Measurements from ENCODE around the gene TMEM163. TPM values are rescaled to one million over a fixed set of nuclear protein-coding genes. Genes with fewer than 3 reads are reported as not detected.

TMEM163 gene
- total RNA-seq, 1 experiment from 2014 or later, result 0.94 TPM

DNA sequence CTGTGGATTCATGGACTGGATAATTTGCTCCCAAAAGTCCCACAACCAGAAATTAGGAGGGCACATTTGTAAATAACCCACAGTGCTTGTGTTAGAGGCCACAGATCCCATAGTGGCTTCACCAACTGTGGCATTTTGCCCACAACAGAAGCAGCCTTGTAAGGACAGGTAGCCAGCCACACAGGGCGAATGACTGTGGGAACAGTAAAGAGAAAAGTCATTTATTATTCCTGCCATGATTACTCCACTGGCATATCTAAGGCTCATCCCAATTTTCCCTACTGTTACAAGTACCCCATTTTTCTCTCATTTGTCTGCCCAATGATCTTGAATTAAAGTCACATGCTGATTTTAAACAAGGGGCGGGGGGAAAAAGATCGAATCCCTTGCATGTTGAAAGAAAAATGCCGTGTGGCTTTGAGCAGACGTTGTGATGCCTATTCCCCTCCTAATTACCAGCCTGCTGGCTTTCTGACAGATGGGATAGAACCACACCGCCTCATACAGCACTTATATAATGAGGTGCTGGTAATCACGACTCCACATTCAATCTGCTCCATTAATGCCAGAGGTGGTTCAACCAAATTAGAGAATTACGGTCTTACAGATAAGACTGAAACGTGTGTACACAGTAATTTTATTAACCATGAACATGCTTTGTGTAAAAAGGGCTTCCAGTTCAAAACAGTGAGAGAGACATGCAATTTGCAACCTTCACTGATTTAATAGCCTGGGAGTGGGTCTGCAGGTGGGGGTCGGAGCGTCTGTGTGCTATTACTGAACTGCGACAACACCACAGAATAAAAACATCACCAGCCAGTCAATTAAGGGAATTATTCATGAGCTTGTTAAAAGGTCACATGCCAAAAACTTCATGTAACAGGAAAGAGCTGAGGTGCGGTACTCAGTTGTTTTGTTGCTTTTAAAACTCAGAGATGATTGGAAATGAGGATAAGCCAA, 196.0 kb downstream of the TMEM163 start:
- DNase-seq (ENCODE audit: low spot score), result no peak
- no peak overlapping the region for H3K4me3 Mint-ChIP-seq
- TF ChIP-seq, protein P1, sequence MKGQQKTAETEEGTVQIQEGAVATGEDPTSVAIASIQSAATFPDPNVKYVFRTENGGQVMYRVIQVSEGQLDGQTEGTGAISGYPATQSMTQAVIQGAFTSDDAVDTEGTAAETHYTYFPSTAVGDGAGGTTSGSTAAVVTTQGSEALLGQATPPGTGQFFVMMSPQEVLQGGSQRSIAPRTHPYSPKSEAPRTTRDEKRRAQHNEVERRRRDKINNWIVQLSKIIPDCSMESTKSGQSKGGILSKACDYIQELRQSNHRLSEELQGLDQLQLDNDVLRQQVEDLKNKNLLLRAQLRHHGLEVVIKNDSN (CRISPR knock-in tag; IDR thresholded peaks at IDR 0.05), result no peak
- no peak for TF ChIP-seq ZBTB21 (CRISPR knock-in tag; IDR thresholded peaks at IDR 0.05; ENCODE audit: borderline replicate concordance)
- no peak for TF ChIP-seq TEAD4 (CRISPR knock-in tag; IDR thresholded peaks at IDR 0.05)
- no peak for TF ChIP-seq ZNF138 (CRISPR knock-in tag; conservative IDR thresholded peaks at IDR 0.05)
- TF ChIP-seq SP1 (CRISPR knock-in tag; conservative IDR thresholded peaks at IDR 0.05), result no peak
- no peak for TF ChIP-seq ZNF121 (CRISPR knock-in tag; IDR thresholded peaks at IDR 0.05)
- TF ChIP-seq USF2 (CRISPR knock-in tag; IDR thresholded peaks at IDR 0.05), result no peak
- TF ChIP-seq CREB1 (CRISPR knock-in tag; IDR thresholded peaks at IDR 0.05), result no peak
- no peak for TF ChIP-seq JUN (CRISPR knock-in tag; IDR thresholded peaks at IDR 0.05)
- no peak for TF ChIP-seq RORB (CRISPR knock-in tag; IDR thresholded peaks at IDR 0.05)
- TF ChIP-seq ARID4B (CRISPR knock-in tag; IDR thresholded peaks at IDR 0.05; ENCODE audit: borderline replicate concordance), result no peak
- no peak for TF ChIP-seq CREM (CRISPR knock-in tag; IDR thresholded peaks at IDR 0.05)
- TF ChIP-seq FOXJ3 (CRISPR knock-in tag; IDR thresholded peaks at IDR 0.05; ENCODE audit: borderline replicate concordance), result no peak
- POLR2A ChIA-PET, result no interaction called here
- no peak for ATAC-seq
- peaks cover 38% of the 10 kb centered on the region for H3K4me1 Mint-ChIP-seq
- no peaks in the 10 kb centered on the region for H3K27me3 Mint-ChIP-seq (ENCODE audit: low read depth)
- CTCF ChIA-PET, result interaction anchor here (0.9 kb wide), 1 partner anchor 72 kb away, joined by 3 read pairs; no protein-coding TSS in a partner anchor
- peaks cover 14% of the 10 kb centered on the region for H3K9me3 Mint-ChIP-seq
- H3K36me3 Mint-ChIP-seq, result no peaks in the 10 kb centered on the region
- no peak overlapping the region for H3K27ac Mint-ChIP-seq

GRCh38 chr2:134518101-134518500, 200.7 kb downstream of the TMEM163 start:
- CTCF ChIA-PET, result no interaction called here
- POLR2A ChIA-PET, result no interaction called here
- no peak for TF ChIP-seq ZBTB21 (CRISPR knock-in tag; IDR thresholded peaks at IDR 0.05; ENCODE audit: borderline replicate concordance)
- TF ChIP-seq AFF4 (CRISPR knock-in tag; IDR thresholded peaks at IDR 0.05; ENCODE audit: borderline replicate concordance), result no peak
- TF ChIP-seq CBFB (CRISPR knock-in tag; IDR thresholded peaks at IDR 0.05; ENCODE audit: low read depth), result no peak
- TF ChIP-seq NR3C1 (CRISPR knock-in tag; conservative IDR thresholded peaks at IDR 0.05; ENCODE audit: low read depth), result no peak
- no peak for TF ChIP-seq NR2C2 (CRISPR knock-in tag; IDR thresholded peaks at IDR 0.05)
- TF ChIP-seq, protein P2, sequence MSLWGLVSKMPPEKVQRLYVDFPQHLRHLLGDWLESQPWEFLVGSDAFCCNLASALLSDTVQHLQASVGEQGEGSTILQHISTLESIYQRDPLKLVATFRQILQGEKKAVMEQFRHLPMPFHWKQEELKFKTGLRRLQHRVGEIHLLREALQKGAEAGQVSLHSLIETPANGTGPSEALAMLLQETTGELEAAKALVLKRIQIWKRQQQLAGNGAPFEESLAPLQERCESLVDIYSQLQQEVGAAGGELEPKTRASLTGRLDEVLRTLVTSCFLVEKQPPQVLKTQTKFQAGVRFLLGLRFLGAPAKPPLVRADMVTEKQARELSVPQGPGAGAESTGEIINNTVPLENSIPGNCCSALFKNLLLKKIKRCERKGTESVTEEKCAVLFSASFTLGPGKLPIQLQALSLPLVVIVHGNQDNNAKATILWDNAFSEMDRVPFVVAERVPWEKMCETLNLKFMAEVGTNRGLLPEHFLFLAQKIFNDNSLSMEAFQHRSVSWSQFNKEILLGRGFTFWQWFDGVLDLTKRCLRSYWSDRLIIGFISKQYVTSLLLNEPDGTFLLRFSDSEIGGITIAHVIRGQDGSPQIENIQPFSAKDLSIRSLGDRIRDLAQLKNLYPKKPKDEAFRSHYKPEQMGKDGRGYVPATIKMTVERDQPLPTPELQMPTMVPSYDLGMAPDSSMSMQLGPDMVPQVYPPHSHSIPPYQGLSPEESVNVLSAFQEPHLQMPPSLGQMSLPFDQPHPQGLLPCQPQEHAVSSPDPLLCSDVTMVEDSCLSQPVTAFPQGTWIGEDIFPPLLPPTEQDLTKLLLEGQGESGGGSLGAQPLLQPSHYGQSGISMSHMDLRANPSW (CRISPR knock-in tag; conservative IDR thresholded peaks at IDR 0.05; ENCODE audit: low read depth), result no peak
- no peak for TF ChIP-seq HMGA2 (CRISPR knock-in tag; IDR thresholded peaks at IDR 0.05)
- TF ChIP-seq JAZF1 (CRISPR knock-in tag; IDR thresholded peaks at IDR 0.05), result no peak

More at GRCh38 chr2:134518101-134518500, 200.7 kb downstream of the TMEM163 start:
- no peaks in the 10 kb centered on the region for H3K27me3 Mint-ChIP-seq (ENCODE audit: low read depth)
- no peak overlapping the region for H3K27ac Mint-ChIP-seq
- no peaks in the 10 kb centered on the region for H3K36me3 Mint-ChIP-seq
- ATAC-seq, result no peak
- H3K9me3 Mint-ChIP-seq, result no peaks in the 10 kb centered on the region
- no peak for DNase-seq (ENCODE audit: low spot score)
- H3K4me3 Mint-ChIP-seq, result no peak overlapping the region
- H3K4me1 Mint-ChIP-seq, result peaks cover 18% of the 10 kb centered on the region

Measured in WTC11 (cell line).